GM12878 (cell line): ENCODE measurements around the gene NUP35. TPM values are rescaled to one million over a fixed set of nuclear protein-coding genes. Genes with fewer than 3 reads are reported as not detected.

ENCODE experiments used
- HDAC2 ChIP-seq: fragments of 200-600 bp; sonication (generic); IDR thresholded peaks from 2 replicates; pipeline ENCODE4 v1.6.1; 2017
- HDGF ChIP-seq: fragments of 450-650 bp; IDR thresholded peaks from 2 replicates; pipeline ENCODE4 v1.6.1; 2016; ENCODE audit warnings: antibody characterized with exemption
- IKZF2 ChIP-seq, 2 experiments: fragments of 450-650 bp; IDR thresholded peaks; 2 replicates each; pipeline ENCODE4 v1.6.1; 2017; ENCODE audit warnings: mild to moderate bottlenecking in 2 of 2, moderate library complexity in 2 of 2
- MYC ChIP-seq: IDR thresholded peaks from 2 replicates; pipeline ENCODE4 v1.6.1; 2011; ENCODE audit warnings: mild to moderate bottlenecking, low read length, moderate library complexity, inconsistent platforms; ENCODE audit not compliant: insufficient read depth, insufficient replicate concordance, insufficient read length, severe bottlenecking
- PBX3 ChIP-seq: IDR thresholded peaks from 2 replicates; pipeline ENCODE4 v1.6.1; 2011; ENCODE audit warnings: mild to moderate bottlenecking, low read depth, low read length, moderate library complexity; ENCODE audit not compliant: insufficient replicate concordance
- POLR2A ChIP-seq: IDR thresholded peaks from 2 replicates; pipeline ENCODE4 v1.6.1; 2011; ENCODE audit warnings: low read depth, mild to moderate bottlenecking, low read length
- RFX5 ChIP-seq: IDR thresholded peaks from 2 replicates; pipeline ENCODE4 v1.6.1; 2011; ENCODE audit warnings: low read depth, low read length, improper control_type of control experiment
- SIN3A ChIP-seq: IDR thresholded peaks from 2 replicates; pipeline ENCODE4 v1.6.1; 2012; ENCODE audit warnings: low read depth, low read length, improper control_type of control experiment
- SP1 ChIP-seq: IDR thresholded peaks from one replicate; pipeline ENCODE4 v1.6.1; 2011; ENCODE audit warnings: low read depth, low read length
- STAT1 ChIP-seq: fragments of 450-650 bp; conservative IDR thresholded peaks from 2 replicates; pipeline ENCODE4 v1.6.1; 2014; ENCODE audit warnings: antibody characterized with exemption, mild to moderate bottlenecking
- ZNF207 ChIP-seq: fragments of 450-650 bp; IDR thresholded peaks from 2 replicates; pipeline ENCODE4 v1.6.1; 2014; ENCODE audit warnings: antibody characterized with exemption, mild to moderate bottlenecking, borderline replicate concordance
- polyA plus RNA-seq, 11 experiments: library from polyadenylated mRNA; depleted of rRNA in 4 of 11; unstranded in 6 of 11; stranded (reverse) in 5 of 11; fragments of >200 nt; fragmentation: Nextera tagmentation in 4 of 11; fragmentation: Illumina TruSeq in 1 of 11; extraction: Ambion mirVana in 4 of 11; extraction: Trizol in 1 of 11; gene quantifications; 1 replicate in 1 of 11; 2 replicates in 10 of 11; pipeline versions ENCODE4 v1.2.1 to v1.2.3, GENCODE V29; 2011 to 2016; ENCODE audit warnings: inconsistent platforms in 2 of 11, missing spikeins in 2 of 11, low read depth in 1 of 11
- total RNA-seq, 4 experiments: library from RNA; depleted of rRNA in 3 of 4; stranded (reverse); fragments of >200 nt in 3 of 4; fragmentation: Illumina TruSeq in 1 of 4; extraction: Trizol in 1 of 4; gene quantifications; 2 replicates each; pipeline versions ENCODE4 v1.2.1 to v1.2.3, GENCODE V29; 2013 to 2021
- TF ChIP-seq, protein P1 (sequence below): fragments of 450-650 bp; IDR thresholded peaks from 2 replicates; pipeline ENCODE4 v1.6.1; 2017; ENCODE audit warnings: mild to moderate bottlenecking, moderate library complexity
- TF ChIP-seq, protein P2 (sequence below): fragments of 450-650 bp; IDR thresholded peaks from 2 replicates; pipeline ENCODE4 v1.6.1; 2017; ENCODE audit warnings: low read depth, mild to moderate bottlenecking, moderate library complexity
- TF ChIP-seq, protein P3 (sequence below): fragments of 450-650 bp; IDR thresholded peaks from 2 replicates; pipeline ENCODE4 v1.6.1; 2014; ENCODE audit warnings: mild to moderate bottlenecking
- TF ChIP-seq, protein P4 (sequence below): fragments of 150-350 bp; IDR thresholded peaks from 2 replicates; pipeline ENCODE4 v1.6.1; 2016; ENCODE audit warnings: low read depth, low read length
- TF ChIP-seq, protein P5 (sequence below): fragments of 150-350 bp; IDR thresholded peaks from 2 replicates; pipeline ENCODE4 v1.6.1; 2014; ENCODE audit warnings: mild to moderate bottlenecking, low read depth, low read length

NUP35 gene
- total and polyA plus RNA-seq, 10 of the 15 experiments (the other 5 are each of a cell fraction or from before 2014, with no cell fraction given) = 21.4 to 57.3 (median 30.7) TPM

DNA sequence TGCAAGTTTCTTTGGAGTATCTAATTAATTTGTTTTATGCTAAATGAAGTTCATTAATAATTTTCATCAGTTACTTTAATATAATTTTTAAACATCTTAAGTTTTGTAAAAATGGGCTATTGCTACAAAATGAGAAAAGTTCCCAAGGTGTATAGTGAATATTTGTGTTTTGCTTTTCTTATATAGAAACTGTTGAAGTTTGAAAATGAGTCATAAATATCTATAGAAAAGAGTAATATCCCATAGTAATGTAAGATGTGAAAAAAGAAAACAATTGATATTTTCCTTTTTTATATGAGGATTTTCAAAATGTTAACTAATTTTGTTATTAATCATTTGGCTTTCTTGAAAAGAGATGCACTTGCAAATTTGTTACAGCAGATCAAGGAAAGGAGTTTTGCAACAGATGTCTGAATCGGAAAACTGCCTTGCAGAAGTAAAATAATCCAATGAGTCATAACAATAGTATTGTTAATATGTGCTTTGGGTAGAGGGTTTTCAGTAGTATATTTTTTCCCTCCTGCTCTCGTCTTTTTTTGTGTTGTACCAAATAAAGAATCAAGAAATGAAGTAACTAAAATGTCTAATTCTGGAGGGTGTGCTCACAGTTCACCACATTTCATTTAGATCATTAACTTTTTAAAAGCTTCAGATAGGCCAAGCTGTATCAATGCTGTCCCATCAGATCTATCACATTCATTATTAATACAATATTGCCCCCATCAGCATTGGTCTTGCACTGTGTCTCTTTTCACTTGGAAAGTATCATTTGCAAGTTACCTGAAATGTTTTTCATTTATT is 30.2 kb upstream of the NUP35 start (continued):
- TF ChIP-seq, protein P1, sequence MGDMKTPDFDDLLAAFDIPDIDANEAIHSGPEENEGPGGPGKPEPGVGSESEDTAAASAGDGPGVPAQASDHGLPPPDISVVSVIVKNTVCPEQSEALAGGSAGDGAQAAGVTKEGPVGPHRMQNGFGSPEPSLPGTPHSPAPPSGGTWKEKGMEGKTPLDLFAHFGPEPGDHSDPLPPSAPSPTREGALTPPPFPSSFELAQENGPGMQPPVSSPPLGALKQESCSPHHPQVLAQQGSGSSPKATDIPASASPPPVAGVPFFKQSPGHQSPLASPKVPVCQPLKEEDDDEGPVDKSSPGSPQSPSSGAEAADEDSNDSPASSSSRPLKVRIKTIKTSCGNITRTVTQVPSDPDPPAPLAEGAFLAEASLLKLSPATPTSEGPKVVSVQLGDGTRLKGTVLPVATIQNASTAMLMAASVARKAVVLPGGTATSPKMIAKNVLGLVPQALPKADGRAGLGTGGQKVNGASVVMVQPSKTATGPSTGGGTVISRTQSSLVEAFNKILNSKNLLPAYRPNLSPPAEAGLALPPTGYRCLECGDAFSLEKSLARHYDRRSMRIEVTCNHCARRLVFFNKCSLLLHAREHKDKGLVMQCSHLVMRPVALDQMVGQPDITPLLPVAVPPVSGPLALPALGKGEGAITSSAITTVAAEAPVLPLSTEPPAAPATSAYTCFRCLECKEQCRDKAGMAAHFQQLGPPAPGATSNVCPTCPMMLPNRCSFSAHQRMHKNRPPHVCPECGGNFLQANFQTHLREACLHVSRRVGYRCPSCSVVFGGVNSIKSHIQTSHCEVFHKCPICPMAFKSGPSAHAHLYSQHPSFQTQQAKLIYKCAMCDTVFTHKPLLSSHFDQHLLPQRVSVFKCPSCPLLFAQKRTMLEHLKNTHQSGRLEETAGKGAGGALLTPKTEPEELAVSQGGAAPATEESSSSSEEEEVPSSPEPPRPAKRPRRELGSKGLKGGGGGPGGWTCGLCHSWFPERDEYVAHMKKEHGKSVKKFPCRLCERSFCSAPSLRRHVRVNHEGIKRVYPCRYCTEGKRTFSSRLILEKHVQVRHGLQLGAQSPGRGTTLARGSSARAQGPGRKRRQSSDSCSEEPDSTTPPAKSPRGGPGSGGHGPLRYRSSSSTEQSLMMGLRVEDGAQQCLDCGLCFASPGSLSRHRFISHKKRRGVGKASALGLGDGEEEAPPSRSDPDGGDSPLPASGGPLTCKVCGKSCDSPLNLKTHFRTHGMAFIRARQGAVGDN = no peak
- no peak for TF ChIP-seq RFX5
- TF ChIP-seq, protein P2, sequence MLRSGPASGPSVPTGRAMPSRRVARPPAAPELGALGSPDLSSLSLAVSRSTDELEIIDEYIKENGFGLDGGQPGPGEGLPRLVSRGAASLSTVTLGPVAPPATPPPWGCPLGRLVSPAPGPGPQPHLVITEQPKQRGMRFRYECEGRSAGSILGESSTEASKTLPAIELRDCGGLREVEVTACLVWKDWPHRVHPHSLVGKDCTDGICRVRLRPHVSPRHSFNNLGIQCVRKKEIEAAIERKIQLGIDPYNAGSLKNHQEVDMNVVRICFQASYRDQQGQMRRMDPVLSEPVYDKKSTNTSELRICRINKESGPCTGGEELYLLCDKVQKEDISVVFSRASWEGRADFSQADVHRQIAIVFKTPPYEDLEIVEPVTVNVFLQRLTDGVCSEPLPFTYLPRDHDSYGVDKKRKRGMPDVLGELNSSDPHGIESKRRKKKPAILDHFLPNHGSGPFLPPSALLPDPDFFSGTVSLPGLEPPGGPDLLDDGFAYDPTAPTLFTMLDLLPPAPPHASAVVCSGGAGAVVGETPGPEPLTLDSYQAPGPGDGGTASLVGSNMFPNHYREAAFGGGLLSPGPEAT = no peak
- TF ChIP-seq POLR2A = no peak
- TF ChIP-seq SIN3A = no peak
- TF ChIP-seq MYC = no peak
- no peak for TF ChIP-seq HDAC2
- TF ChIP-seq STAT1 = no peak
- TF ChIP-seq, protein P3, sequence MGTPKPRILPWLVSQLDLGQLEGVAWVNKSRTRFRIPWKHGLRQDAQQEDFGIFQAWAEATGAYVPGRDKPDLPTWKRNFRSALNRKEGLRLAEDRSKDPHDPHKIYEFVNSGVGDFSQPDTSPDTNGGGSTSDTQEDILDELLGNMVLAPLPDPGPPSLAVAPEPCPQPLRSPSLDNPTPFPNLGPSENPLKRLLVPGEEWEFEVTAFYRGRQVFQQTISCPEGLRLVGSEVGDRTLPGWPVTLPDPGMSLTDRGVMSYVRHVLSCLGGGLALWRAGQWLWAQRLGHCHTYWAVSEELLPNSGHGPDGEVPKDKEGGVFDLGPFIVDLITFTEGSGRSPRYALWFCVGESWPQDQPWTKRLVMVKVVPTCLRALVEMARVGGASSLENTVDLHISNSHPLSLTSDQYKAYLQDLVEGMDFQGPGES = no peak
- TF ChIP-seq, protein P4, sequence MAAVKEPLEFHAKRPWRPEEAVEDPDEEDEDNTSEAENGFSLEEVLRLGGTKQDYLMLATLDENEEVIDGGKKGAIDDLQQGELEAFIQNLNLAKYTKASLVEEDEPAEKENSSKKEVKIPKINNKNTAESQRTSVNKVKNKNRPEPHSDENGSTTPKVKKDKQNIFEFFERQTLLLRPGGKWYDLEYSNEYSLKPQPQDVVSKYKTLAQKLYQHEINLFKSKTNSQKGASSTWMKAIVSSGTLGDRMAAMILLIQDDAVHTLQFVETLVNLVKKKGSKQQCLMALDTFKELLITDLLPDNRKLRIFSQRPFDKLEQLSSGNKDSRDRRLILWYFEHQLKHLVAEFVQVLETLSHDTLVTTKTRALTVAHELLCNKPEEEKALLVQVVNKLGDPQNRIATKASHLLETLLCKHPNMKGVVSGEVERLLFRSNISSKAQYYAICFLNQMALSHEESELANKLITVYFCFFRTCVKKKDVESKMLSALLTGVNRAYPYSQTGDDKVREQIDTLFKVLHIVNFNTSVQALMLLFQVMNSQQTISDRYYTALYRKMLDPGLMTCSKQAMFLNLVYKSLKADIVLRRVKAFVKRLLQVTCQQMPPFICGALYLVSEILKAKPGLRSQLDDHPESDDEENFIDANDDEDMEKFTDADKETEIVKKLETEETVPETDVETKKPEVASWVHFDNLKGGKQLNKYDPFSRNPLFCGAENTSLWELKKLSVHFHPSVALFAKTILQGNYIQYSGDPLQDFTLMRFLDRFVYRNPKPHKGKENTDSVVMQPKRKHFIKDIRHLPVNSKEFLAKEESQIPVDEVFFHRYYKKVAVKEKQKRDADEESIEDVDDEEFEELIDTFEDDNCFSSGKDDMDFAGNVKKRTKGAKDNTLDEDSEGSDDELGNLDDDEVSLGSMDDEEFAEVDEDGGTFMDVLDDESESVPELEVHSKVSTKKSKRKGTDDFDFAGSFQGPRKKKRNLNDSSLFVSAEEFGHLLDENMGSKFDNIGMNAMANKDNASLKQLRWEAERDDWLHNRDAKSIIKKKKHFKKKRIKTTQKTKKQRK = no peak
- TF ChIP-seq IKZF2 (IDR thresholded peaks at IDR 0.05) = peak in 1 of 2 experiments; percentile 57; a peak in 1 of 4 replicates
- TF ChIP-seq HDGF = no peak
- TF ChIP-seq ZNF207 = no peak
- TF ChIP-seq, protein P5, sequence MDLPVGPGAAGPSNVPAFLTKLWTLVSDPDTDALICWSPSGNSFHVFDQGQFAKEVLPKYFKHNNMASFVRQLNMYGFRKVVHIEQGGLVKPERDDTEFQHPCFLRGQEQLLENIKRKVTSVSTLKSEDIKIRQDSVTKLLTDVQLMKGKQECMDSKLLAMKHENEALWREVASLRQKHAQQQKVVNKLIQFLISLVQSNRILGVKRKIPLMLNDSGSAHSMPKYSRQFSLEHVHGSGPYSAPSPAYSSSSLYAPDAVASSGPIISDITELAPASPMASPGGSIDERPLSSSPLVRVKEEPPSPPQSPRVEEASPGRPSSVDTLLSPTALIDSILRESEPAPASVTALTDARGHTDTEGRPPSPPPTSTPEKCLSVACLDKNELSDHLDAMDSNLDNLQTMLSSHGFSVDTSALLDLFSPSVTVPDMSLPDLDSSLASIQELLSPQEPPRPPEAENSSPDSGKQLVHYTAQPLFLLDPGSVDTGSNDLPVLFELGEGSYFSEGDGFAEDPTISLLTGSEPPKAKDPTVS = no peak
- no peak for TF ChIP-seq SP1
- no peak for TF ChIP-seq PBX3
